Mesenchymal stem cell (in vitro differentiated cells and primary cell): Measurements from ENCODE around the gene UBL7. TPM values are rescaled to one million over a fixed set of nuclear protein-coding genes. Genes with fewer than 3 reads are reported as not detected.

ENCODE experiments used
- small RNA-seq: library from polyadenylated mRNA; stranded (forward); fragments of <200 nt; extraction: miRNeasy Mini kit (QIAGEN cat#:217004); gene quantifications from one replicate; pipeline ENCODE3, GENCODE V24; 2013; ENCODE audit warnings: low read depth

UBL7 gene

Small RNA genes within 50 kb of the gene (small RNA-seq; reads per million reads assigned to genes)
- gene MIR6881 (not detected), gene RF00591 (not detected)
